HL-60/S4 treated with phorbol 12-myristate 13-acetate at 8.2 ng/mL for 4 days and 3 days (cell line): ENCODE data around the gene ATP5MG.

Experiments
- in situ Hi-C: fragments of 300-500 bp; cut with MboI; formaldehyde crosslinking; loops from 2 replicates; pipeline ENCODE4 v1.15.0; 2022; ENCODE audit warnings: low sequenced_read_pairs

The ATP5MG gene

DNA sequence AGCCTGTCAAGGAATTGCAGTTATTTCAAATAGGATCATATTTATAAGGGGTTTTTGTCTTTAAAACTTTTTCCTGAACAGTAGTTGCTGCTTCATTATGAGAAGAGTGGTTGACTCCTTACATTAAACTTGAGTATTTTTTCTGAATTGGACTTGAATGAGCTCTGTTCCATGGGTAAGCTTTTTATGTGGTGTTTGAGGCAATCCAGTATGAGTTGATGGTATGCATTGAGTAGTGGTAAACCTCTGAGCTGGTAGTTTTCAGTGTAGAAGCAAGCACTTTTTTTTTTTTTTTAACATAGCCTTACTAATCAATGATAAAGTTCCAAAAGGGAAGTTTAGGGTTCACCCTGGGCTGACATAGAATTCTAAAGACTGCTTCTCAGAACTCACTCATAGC lies 38.2 kb downstream of the ATP5MG start:
- in situ Hi-C loops: no loop called here

DNA sequence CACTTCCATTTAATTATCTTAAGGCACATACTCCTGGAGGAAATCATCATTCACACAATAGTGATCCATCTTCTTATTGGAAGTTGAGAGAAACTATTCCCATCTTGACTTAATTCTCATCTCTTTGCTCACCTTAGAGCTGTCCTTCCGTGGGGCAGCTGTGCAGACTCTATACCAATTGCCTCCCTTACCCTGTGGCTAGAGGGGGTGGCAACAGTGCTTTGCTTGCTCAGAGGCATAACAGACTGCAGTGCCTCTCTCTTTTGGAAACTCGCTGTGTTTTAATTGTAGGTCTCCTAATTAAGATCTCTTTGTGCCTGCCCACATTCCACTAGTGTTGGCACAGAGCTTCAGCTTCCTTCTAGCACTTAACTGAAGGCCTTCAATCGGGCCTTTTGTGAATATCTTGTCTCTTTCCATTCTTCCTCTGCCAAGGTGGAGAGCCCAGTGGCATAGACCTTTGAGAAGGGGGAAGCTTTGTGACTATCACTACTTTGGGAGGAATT lies 40.4 kb downstream of the ATP5MG start:
- in situ Hi-C loops: no loop called here

DNA sequence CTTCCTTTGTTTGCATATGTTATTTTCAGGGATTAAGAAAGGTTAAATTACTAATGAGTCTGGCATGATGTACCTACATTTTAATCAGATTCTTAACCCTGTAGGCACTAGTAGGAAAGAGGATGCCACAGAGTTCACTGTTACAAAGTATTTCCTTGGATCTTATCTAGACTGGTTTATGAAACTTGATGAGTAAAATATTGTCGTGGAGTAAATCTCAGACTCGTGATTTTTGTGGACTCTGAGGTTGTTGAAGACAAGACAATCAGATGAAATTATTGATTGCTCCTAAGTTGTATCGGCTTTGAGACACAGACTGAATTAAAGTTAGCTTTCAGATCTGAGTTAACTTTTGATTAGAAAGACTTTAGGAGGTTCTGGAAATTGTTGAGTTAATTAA lies 40.9 kb downstream of the ATP5MG start:
- in situ Hi-C loops: no loop called here

DNA sequence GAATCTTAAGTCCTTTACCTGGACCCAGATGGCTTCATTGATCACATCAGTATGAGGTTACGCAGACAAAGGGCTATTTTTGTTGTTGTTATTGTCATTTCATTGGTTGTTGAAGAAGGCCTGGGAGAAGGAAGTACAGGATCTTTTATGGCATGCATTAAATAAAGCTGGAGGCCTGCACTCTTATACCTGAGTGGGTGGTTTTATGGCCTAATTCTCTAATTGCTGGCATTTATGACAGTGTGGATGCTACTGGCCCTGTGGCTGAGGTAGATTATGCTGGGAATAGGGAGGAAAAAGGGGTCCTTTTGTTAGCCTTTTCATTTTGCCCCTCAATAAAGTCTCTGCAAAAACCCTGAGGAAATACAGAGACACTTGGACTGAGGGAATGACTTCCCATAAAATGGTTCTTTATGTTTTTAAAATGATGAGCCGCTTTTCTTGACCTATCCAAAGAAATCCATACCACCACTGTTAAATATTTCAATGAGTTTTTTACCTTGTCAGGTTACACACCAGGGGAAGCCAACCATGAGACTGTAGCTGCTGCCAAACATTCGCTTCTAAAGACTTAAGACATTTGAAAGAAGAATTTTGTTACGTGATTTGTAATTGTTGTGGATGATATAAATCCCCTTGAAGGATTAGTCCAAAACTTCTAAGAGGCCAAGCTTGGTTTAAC lies 41.6 kb downstream of the ATP5MG start:
- in situ Hi-C loops: no loop called here

DNA sequence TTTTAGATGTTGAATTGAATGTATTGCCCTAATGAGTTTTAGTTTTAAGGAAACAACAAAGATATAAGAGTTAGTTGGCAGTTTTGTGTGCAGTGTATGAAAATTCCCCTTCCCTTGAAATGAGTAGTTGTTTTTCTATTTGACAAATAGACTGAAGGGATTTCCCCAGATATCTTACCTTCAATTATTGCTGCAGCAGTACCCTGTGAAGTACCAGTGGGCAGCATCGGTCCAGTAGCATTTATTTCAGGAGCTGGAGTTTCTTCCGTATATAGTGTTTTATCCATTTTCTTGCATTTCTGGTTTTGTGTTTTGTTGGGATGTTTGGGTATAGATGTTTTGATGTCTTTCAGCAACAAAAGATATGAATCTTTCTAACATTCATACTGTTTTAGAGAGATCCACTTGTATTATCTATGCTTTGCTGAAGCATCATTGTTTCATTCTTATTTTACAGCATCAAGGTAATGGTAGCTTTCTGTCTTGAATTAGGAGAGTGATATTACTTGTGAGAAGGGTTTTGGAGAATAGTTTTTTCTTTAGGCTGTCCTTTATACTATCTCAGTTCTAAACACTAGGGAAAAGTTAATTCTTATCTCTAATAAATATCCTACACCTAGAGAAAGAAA lies 42.3 kb downstream of the ATP5MG start:
- in situ Hi-C loops: no loop called here

DNA sequence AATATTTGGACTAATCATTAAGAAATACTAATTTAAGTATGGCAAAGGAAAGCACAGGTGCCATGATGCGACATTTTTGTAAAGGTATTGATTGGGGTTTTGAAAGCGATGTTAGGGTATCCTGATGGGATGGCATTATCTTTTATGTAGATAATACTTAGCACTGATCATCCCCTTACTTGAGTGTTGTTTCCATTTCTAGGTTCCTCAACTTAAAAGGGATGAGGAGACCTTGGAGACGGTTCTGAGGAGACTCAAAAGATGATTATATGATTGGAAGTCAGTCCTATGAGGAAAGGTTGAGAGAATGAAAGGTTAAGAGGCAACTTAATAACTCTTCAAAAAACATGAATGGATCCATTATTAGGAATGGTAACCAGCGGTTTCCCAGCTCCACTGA lies 46.0 kb downstream of the ATP5MG start:
- in situ Hi-C loops: no loop called here

DNA sequence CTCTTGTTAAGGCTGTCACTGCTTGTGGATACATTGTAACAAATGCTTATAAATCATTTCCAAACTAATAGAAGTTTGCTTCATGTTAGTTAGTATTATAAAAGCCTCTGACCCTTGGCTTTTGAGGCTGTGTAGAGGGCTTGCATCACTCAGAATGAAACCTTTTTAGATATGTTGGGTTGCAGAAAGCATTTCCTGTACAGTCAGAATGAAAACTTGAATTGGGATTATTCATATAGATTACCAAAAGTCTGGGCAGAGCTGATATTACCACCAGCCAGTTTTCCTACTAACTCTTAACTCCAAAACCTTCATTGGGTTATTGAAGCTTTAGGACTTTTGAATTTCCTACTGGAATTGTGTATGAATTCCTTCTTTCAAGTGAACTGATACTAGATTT lies 46.9 kb downstream of the ATP5MG start:
- in situ Hi-C loops: no loop called here

DNA sequence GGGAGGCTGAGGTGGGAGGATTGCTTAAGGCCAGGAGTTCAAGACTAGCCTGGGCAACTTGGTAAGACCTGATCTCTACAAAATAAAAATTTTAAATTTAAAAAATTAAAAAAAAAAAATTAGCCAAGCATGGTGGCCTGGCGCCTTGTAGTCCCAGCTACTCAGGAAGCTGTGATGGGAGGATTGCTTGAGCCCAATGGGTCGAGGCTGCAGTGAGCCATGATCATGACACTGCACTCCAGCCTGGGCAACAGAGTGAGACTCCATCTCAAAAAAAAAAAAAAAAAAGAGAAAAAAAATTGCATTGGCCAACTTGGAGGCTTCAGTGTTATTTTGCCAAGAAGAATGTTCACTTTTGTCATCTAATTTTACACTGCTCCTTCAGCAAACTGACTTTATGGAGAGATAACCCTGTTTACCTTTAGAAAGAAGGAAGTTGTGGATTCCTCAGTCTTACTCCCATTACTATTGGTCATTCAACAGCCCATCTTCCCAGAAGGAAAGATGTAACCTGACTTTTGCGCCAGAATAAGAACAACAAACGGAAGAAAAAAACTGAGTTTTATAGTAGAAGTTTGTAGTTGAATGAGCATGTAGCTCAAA lies 48.0 kb downstream of the ATP5MG start:
- in situ Hi-C loops: no loop called here

DNA sequence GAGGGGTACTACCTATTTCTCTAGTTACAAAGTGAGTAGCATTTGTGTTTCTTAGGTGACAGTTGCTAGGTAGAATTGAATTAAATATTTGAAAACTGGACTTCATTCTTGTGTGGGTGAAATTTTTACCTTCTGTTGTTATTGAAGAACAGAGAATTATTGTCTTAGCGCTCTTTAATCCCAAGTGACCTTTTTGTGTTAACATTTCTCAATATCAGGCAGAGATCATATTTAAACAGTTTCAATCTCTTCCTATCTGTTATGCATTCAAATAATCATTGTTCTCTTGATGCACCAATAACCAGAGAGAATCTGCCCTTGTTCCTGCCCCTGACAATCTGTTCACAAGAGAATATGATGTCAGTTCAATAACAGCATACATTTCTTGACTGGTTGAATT lies 49.0 kb downstream of the ATP5MG start:
- in situ Hi-C loops: no loop called here
